Gastroesophageal sphincter (tissue), 3 donors: ENCODE data around the gene TECPR2.

ENCODE experiments used
- CTCF ChIP-seq, 4 experiments: fragments of 200-600 bp in 2 of 4; fragments of 450-650 bp in 2 of 4; sonication (generic) in 1 of 4; IDR thresholded peaks; one replicate each; pipeline ENCODE4 v1.5.1; 2017 to 2019; ENCODE audit warnings: antibody characterized with exemption in 4 of 4, mild to moderate bottlenecking in 2 of 4, moderate library complexity in 2 of 4
- EP300 ChIP-seq: sonication (generic); formaldehyde crosslinking; IDR thresholded peaks from one replicate; pipeline ENCODE4 v1.6.1; 2017; ENCODE audit warnings: antibody characterized with exemption, mild to moderate bottlenecking
- POLR2A ChIP-seq, 2 donors: fragments of 450-650 bp; IDR thresholded peaks; one replicate each; pipeline ENCODE4 v1.6.1; 2017; ENCODE audit warnings: antibody characterized with exemption in 2 of 2, mild to moderate bottlenecking in 2 of 2, moderate library complexity in 1 of 2
- POLR2AphosphoS5 ChIP-seq: sonication (generic); formaldehyde crosslinking; IDR thresholded peaks from one replicate; pipeline ENCODE4 v1.6.1; 2017; ENCODE audit warnings: antibody characterized with exemption

GRCh38 chr14:102344485-102344884 is 18.3 kb upstream of the TECPR2 start:
- TF ChIP-seq CTCF (IDR thresholded peaks at IDR 0.05) (no peak), POLR2AphosphoS5 (no peak), POLR2A (IDR thresholded peaks at IDR 0.05) (no peak), EP300 (no peak)
